Endodermal cell (in vitro differentiated cells): ENCODE results near the gene NDST1. TPM values are rescaled to one million over a fixed set of nuclear protein-coding genes. Genes with fewer than 3 reads are reported as not detected.

Experiments used
- DNase-seq: peaks from one replicate; pipeline ENCODE4 v3.0.0-alpha.2; 2017
- H3K27ac ChIP-seq: 2 replicates; pipeline ENCODE4 v1.5.1; 2013; ENCODE audit warnings: mild to moderate bottlenecking, low read depth, low read length, moderate library complexity
- H3K27me3 ChIP-seq: 2 replicates; pipeline ENCODE4 v1.6.1; 2013; ENCODE audit warnings: mild to moderate bottlenecking, low read length, moderate library complexity; ENCODE audit not compliant: insufficient read depth, control insufficient read depth, poor library complexity, severe bottlenecking
- H3K36me3 ChIP-seq: 2 replicates; pipeline ENCODE4 v1.7.0; 2013; ENCODE audit warnings: mild to moderate bottlenecking, low read length, moderate library complexity; ENCODE audit not compliant: control insufficient read depth, insufficient read depth
- H3K4me1 ChIP-seq: one replicate; pipeline ENCODE4 v1.7.0; 2013; ENCODE audit warnings: low read length; ENCODE audit not compliant: control insufficient read depth, insufficient read depth
- H3K4me3 ChIP-seq: 2 replicates; pipeline ENCODE4 v1.5.1; 2013; ENCODE audit warnings: mild to moderate bottlenecking, low read length, moderate library complexity
- H3K9ac ChIP-seq: 2 replicates; pipeline ENCODE4 v1.6.1; 2013; ENCODE audit warnings: mild to moderate bottlenecking, low read length, moderate library complexity; ENCODE audit not compliant: poor library complexity, severe bottlenecking; ENCODE audit errors: extremely low read depth
- H3K9me3 ChIP-seq: 2 replicates; pipeline ENCODE4 v1.6.1; 2013; ENCODE audit warnings: mild to moderate bottlenecking, low read length, moderate library complexity; ENCODE audit not compliant: control insufficient read depth
- H3K27ac Mint-ChIP-seq: 2 replicates; pipeline ENCODE4 v1.8.0; 2020; ENCODE audit warnings: mixed read lengths
- H3K27me3 Mint-ChIP-seq: 2 replicates; pipeline ENCODE4 v1.8.0; 2021; ENCODE audit warnings: mild to moderate bottlenecking, mixed read lengths; ENCODE audit not compliant: insufficient read depth
- H3K36me3 Mint-ChIP-seq: 2 replicates; pipeline ENCODE4 v1.8.0; 2020; ENCODE audit warnings: low read depth, mixed read lengths
- H3K4me1 Mint-ChIP-seq: 2 replicates; pipeline ENCODE4 v1.8.0; 2020; ENCODE audit warnings: mixed read lengths
- H3K4me3 Mint-ChIP-seq: 2 replicates; pipeline ENCODE4 v1.8.0; 2020; ENCODE audit warnings: mild to moderate bottlenecking, moderate library complexity, mixed read lengths
- H3K9me3 Mint-ChIP-seq: 2 replicates; pipeline ENCODE4 v1.8.0; 2020; ENCODE audit warnings: mild to moderate bottlenecking, mixed read lengths
- WGBS, 2 experiments: methylation state at CpG; one replicate each; pipeline versions ENCODE4 v1.1.5 to v1.1.7; 2013; ENCODE audit warnings: missing lambda C conversion rate in 2 of 2, mixed read lengths in 1 of 2; ENCODE audit not compliant: insufficient coverage in 1 of 2, insufficient read length in 1 of 2; 5-methylcytosine and 5-hydroxymethylcytosine counted together
- total RNA-seq, 2 donors: library from RNA; stranded (reverse); fragmentation: NEBNext Ultra II Directional in 1 of 2; extraction: Animal tissue kit (Norgen Biotek cat#: 25700) in 1 of 2; gene quantifications; 2 replicates in 1 of 2; 3 replicates in 1 of 2; pipeline ENCODE4 v1.2.1, GENCODE V29; 2021
- TF ChIP-seq, protein P1 (sequence below): fragments of 200-600 bp; sonication (generic); conservative IDR thresholded peaks from 2 replicates; pipeline ENCODE4 v1.5.0; 2021; ENCODE audit warnings: antibody characterized with exemption, mild to moderate bottlenecking

Gene NDST1
- total RNA-seq, 2 donors from 2014 or later = 53.3 to 71.7 TPM

DNA sequence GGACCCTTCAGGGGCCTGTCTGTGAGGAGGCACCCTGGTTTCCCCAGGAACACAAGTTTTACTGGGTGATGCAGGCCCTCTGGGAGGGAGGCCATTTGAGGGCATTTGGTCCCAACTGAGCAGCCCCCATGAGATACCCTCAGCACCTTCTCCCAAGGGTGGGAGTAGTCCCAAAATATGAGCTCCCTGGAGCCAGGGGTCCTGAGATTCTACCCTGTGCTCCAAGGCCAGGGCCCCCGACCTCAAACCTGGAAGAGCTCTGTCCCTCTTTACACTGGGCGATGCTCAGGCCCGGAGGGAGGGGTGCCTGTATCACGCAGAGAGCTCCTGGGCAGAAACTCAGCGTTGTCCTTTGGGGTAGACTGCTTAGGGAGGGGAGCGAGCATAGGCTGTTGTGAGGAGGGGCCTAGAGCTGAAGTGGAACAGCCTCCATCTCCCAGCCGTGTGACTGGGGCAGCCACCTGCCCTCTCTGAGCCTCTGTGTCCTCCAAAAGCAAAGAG lies 68.6 kb downstream of the NDST1 start:
- H3K27ac ChIP-seq = no peak overlapping the region
- no peaks in the 10 kb centered on the region for H3K36me3 ChIP-seq
- TF ChIP-seq, protein P1, sequence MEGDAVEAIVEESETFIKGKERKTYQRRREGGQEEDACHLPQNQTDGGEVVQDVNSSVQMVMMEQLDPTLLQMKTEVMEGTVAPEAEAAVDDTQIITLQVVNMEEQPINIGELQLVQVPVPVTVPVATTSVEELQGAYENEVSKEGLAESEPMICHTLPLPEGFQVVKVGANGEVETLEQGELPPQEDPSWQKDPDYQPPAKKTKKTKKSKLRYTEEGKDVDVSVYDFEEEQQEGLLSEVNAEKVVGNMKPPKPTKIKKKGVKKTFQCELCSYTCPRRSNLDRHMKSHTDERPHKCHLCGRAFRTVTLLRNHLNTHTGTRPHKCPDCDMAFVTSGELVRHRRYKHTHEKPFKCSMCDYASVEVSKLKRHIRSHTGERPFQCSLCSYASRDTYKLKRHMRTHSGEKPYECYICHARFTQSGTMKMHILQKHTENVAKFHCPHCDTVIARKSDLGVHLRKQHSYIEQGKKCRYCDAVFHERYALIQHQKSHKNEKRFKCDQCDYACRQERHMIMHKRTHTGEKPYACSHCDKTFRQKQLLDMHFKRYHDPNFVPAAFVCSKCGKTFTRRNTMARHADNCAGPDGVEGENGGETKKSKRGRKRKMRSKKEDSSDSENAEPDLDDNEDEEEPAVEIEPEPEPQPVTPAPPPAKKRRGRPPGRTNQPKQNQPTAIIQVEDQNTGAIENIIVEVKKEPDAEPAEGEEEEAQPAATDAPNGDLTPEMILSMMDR = no peak
- H3K4me3 ChIP-seq = no peak overlapping the region
- no peaks in the 10 kb centered on the region for H3K4me1 ChIP-seq
- Mint-ChIP-seq H3K9me3 (peaks cover 2% of the 10 kb centered on the region), H3K36me3 (no peaks in the 10 kb centered on the region), H3K4me1 (peaks cover 8% of the 10 kb centered on the region), H3K27me3 (peaks cover 1% of the 10 kb centered on the region), H3K27ac (no peak overlapping the region), H3K4me3 (no peak overlapping the region)
- 95% methylated on average over 7 of the region's 7 CpGs for WGBS, 2 experiments
- DNase-seq = no peak
- no peaks in the 10 kb centered on the region for H3K9me3 ChIP-seq
- H3K9ac ChIP-seq = no peak overlapping the region
- no peaks in the 10 kb centered on the region for H3K27me3 ChIP-seq

GRCh38 chr5:150577378-150578139 lies 69.6 kb downstream of the NDST1 start:
- Histone ChIP-seq H3K4me3 (peak overlapping the region; percentile 15), H3K36me3 (no peaks in the 10 kb centered on the region), H3K9ac (no peak overlapping the region), H3K27me3 (no peaks in the 10 kb centered on the region), H3K4me1 (peaks cover 3% of the 10 kb centered on the region), H3K9me3 (no peaks in the 10 kb centered on the region), H3K27ac (no peak overlapping the region)
- peaks cover 1% of the 10 kb centered on the region for H3K27me3 Mint-ChIP-seq
- TF ChIP-seq, protein P1 = no peak
- H3K27ac Mint-ChIP-seq = no peak overlapping the region
- WGBS, 2 experiments = 93 to 94% methylated on average over 8 to 10 of the region's 10 CpGs
- no peak overlapping the region for H3K4me3 Mint-ChIP-seq
- DNase-seq = peak; percentile 35
- no peaks in the 10 kb centered on the region for H3K36me3 Mint-ChIP-seq
- H3K4me1 Mint-ChIP-seq = peaks cover 15% of the 10 kb centered on the region
- peaks cover 2% of the 10 kb centered on the region for H3K9me3 Mint-ChIP-seq

DNA sequence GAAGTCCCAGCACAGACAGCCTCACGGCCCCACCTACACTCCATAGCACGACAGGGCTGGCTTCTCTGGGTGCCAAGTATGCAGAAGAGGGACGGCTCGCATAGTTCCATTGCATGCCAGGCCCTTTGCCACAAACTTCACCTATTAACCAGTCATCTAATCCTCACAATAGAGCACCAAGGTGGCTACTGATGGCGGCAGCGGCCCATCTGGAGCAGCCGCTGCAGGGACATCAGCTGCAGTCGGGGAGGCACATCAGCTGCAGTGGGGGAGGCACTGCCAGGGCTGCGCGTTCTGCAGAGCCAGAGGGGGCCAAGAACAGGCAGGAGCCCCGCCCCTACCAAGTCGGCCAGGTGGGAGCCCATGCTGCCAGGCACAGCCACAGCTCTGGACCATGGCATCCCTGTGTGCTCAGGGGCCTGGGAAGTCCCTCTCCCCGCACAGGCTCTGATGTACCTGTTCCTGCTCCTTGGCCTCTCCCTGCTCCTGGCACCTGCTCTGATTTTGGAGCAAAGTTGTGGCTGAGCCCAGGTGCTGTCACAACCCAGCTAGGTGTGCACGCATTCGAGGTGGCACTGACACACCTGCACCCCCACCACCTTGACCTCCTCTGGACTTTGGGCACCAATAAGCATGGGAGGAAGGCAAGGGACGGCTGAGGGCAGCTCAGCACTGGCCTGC lies 71.0 kb downstream of the NDST1 start:
- Mint-ChIP-seq H3K27ac (no peak overlapping the region), H3K4me3 (no peak overlapping the region), H3K4me1 (peaks cover 26% of the 10 kb centered on the region), H3K36me3 (no peaks in the 10 kb centered on the region), H3K27me3 (peaks cover 1% of the 10 kb centered on the region), H3K9me3 (peaks cover 2% of the 10 kb centered on the region)
- Histone ChIP-seq H3K9me3 (no peaks in the 10 kb centered on the region), H3K27ac (no peak overlapping the region), H3K27me3 (no peaks in the 10 kb centered on the region), H3K4me3 (no peak overlapping the region), H3K9ac (no peak overlapping the region), H3K4me1 (peaks cover 7% of the 10 kb centered on the region), H3K36me3 (no peaks in the 10 kb centered on the region)
- TF ChIP-seq, protein P1 = no peak
- DNase-seq = peak; percentile 44
- WGBS, 2 experiments = 93 to 94% methylated on average over 9 to 16 of the region's 16 CpGs
